ENCODE results near the gene DNAJC17. TPM values are rescaled to one million over a fixed set of nuclear protein-coding genes. Genes with fewer than 3 reads are reported as not detected.

DNAJC17 gene
- total and polyA plus RNA-seq, 2 donors (not counting 1 experiment from before 2014, with no cell fraction given): 30.5 to 46.1 TPM

DNA sequence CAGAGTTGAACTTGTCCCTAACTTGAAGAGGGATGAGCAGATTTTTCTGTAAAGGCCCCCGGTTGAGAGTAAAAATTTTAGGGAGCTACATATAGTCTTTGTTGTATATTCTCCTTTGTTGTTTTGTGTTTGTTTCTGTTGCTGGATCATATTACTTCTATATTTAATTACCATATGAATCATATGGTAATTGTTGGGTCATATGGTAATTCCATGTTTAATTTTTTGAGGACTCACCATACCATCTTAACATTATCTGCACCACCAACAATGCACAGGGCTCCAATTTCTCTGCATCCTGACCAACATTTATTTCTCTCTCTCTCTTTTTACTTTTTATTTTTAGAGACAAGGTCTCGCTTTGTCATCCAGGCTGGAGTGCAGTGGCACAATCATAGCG, 7.8 kb downstream of the DNAJC17 start:
- ATAC-seq (ENCODE audit: low read depth) (no peak), DNase-seq (no peak)
- Histone ChIP-seq H3K4me2 (replicated peaks; ENCODE audit: low read depth, low read length, poor library complexity, severe bottlenecking) (no peak overlapping the region), H3K4me3 (ENCODE audit: control extremely low read depth in 1 of 5, extremely low read depth in 1 of 5, insufficient read depth in 1 of 5, low read depth in 2 of 5, low read length in 4 of 5) (no peak overlapping the region), H3K27ac (ENCODE audit: low read length in 2 of 2) (no peak overlapping the region), H3K36me3 (replicated peaks in 1 of 2; ENCODE audit: control extremely low read depth in 1 of 2, control insufficient read depth in 1 of 2, extremely low read depth in 1 of 2, insufficient read depth in 2 of 2, low read length in 1 of 2) (peaks cover 0 to 6% of the 10 kb centered on the region in 2 experiments), H3K79me2 (ENCODE audit: control insufficient read depth, insufficient read depth, low read length) (peaks cover 96% of the 10 kb centered on the region), H3K4me1 (ENCODE audit: control insufficient read depth in 2 of 2, insufficient read depth in 2 of 2, low read length in 2 of 2) (no peaks in the 10 kb centered on the region), H3K27me3 (replicated peaks in 1 of 4; ENCODE audit: control extremely low read depth in 1 of 4, control insufficient read depth in 3 of 4, insufficient read depth in 4 of 4, low read length in 3 of 4) (no peaks in the 10 kb centered on the region), H3K9me3 (ENCODE audit: control extremely low read depth in 1 of 3, control insufficient read depth in 2 of 3, insufficient read depth in 1 of 3, low read length in 2 of 3) (no peaks in the 10 kb centered on the region), H3K9ac (ENCODE audit: low read length) (no peak overlapping the region), H2AFZ (ENCODE audit: insufficient read depth, low read depth, low read length, poor library complexity, severe bottlenecking) (no peak overlapping the region), H4K20me1 (ENCODE audit: control insufficient read depth, insufficient read depth, low read length, poor library complexity, severe bottlenecking) (peaks cover 47% of the 10 kb centered on the region)
- TF ChIP-seq EZH2 (IDR thresholded peaks at IDR 0.05; ENCODE audit: borderline replicate concordance, insufficient read depth, low read depth, low read length, poor library complexity, severe bottlenecking) (no peak), CTCF (IDR thresholded peaks at IDR 0.05) (no peak)
- Mint-ChIP-seq H3K4me1 (peaks cover 18% of the 10 kb centered on the region), H3K27me3 (no peaks in the 10 kb centered on the region), H3K4me3 (no peak overlapping the region), H3K27ac (no peak overlapping the region), H3K9me3 (ENCODE audit: insufficient read depth) (no peaks in the 10 kb centered on the region)
- CTCF ChIA-PET: interaction anchor here (0.7 kb wide), 1 partner anchor 121 kb away, joined by 3 read pairs; no protein-coding TSS in a partner anchor
- POLR2A ChIA-PET: no interaction called here
- intact Hi-C loops (cut with micrococcal nuclease): no loop called here
- 100% methylated on average over 1 of the region's 3 CpGs for WGBS (ENCODE audit: insufficient coverage)

DNA sequence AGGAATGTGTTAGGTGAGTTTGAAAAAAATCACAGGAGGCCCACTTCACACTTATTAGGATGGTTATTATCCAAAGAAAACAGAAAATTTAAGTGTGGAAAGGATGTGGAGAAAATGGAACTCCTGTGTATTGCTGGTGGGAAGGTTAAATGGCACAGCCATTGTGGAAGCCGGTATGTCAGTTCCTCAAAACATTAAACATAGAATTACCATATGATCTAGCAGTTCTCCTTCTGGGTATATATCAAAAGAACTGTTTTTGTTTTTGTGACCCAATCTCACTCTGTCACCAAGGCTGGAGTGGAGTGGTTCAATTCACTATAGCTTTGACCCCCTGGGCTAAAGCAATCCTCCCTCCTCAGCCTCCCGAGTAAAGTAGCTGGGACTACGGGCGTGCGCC, 10.8 kb downstream of the DNAJC17 start:
- Histone ChIP-seq H3K27me3 (replicated peaks in 1 of 4; ENCODE audit: control extremely low read depth in 1 of 4, control insufficient read depth in 3 of 4, insufficient read depth in 4 of 4, low read length in 3 of 4) (no peaks in the 10 kb centered on the region), H3K79me2 (ENCODE audit: control insufficient read depth, insufficient read depth, low read length) (peaks cover 92% of the 10 kb centered on the region), H3K9ac (ENCODE audit: low read length) (no peak overlapping the region), H3K4me3 (ENCODE audit: control extremely low read depth in 1 of 5, extremely low read depth in 1 of 5, insufficient read depth in 1 of 5, low read depth in 2 of 5, low read length in 4 of 5) (no peak overlapping the region), H4K20me1 (ENCODE audit: control insufficient read depth, insufficient read depth, low read length, poor library complexity, severe bottlenecking) (peaks cover 37% of the 10 kb centered on the region), H3K4me1 (ENCODE audit: control insufficient read depth in 2 of 2, insufficient read depth in 2 of 2, low read length in 2 of 2) (no peaks in the 10 kb centered on the region), H3K27ac (ENCODE audit: low read length in 2 of 2) (no peak overlapping the region), H3K36me3 (replicated peaks in 1 of 2; ENCODE audit: control extremely low read depth in 1 of 2, control insufficient read depth in 1 of 2, extremely low read depth in 1 of 2, insufficient read depth in 2 of 2, low read length in 1 of 2) (peaks cover 0 to 21% of the 10 kb centered on the region in 2 experiments), H3K9me3 (ENCODE audit: control extremely low read depth in 1 of 3, control insufficient read depth in 2 of 3, insufficient read depth in 1 of 3, low read length in 2 of 3) (no peaks in the 10 kb centered on the region), H2AFZ (ENCODE audit: insufficient read depth, low read depth, low read length, poor library complexity, severe bottlenecking) (no peak overlapping the region), H3K4me2 (replicated peaks; ENCODE audit: low read depth, low read length, poor library complexity, severe bottlenecking) (no peak overlapping the region)
- Mint-ChIP-seq H3K9me3 (ENCODE audit: insufficient read depth) (no peaks in the 10 kb centered on the region), H3K4me3 (no peak overlapping the region), H3K27me3 (no peaks in the 10 kb centered on the region), H3K4me1 (peaks cover 14% of the 10 kb centered on the region), H3K27ac (no peak overlapping the region)
- intact Hi-C loops (cut with micrococcal nuclease): no loop called here
- ChIA-PET CTCF (interaction anchor here (0.8 to 1.5 kb wide), 2 partner anchors 11 to 14 kb away, joined by 3 to 6 read pairs; no protein-coding TSS in a partner anchor), POLR2A (interaction anchor here (0.5 to 0.7 kb wide), 2 partner anchors 12 to 21 kb away, joined by 4 to 5 read pairs; no protein-coding TSS in a partner anchor)
- ATAC-seq (ENCODE audit: low read depth) (no peak), DNase-seq (no peak)
- no CpG with 5 or more reads among the region's 5 CpGs for WGBS (ENCODE audit: insufficient coverage)
- TF ChIP-seq CTCF (IDR thresholded peaks at IDR 0.05) (no peak), EZH2 (IDR thresholded peaks at IDR 0.05; ENCODE audit: borderline replicate concordance, insufficient read depth, low read depth, low read length, poor library complexity, severe bottlenecking) (no peak)
